Activated CD4-positive, alpha-beta memory T cell treated with anti-CD3 and anti-CD28 coated beads for 36 hours (primary cell): ENCODE data around the gene QRFP. TPM values are rescaled to one million over a fixed set of nuclear protein-coding genes. Genes with fewer than 3 reads are reported as not detected.

Experiments used
- CTCF ChIA-PET: fragments of 350-600 bp; sonication (Branson Sonifier 250); formaldehyde crosslinking; loops from one replicate; lab custom pipeline; 2021; ENCODE audit warnings: antibody characterized with exemption, inconsistent platforms; lab: Charles Lee
- POLR2A ChIA-PET: fragments of 350-600 bp; sonication (Branson Sonifier 250); formaldehyde crosslinking; loops from one replicate; lab custom pipeline; 2021; ENCODE audit warnings: antibody characterized with exemption; lab: Charles Lee
- DNase-seq: peaks from one replicate; pipeline ENCODE4 v3.0.0-alpha.2; 2020
- H3K27ac Mint-ChIP-seq: one replicate; pipeline ENCODE4 v1.8.0; 2021; ENCODE audit warnings: mixed read lengths
- H3K27me3 Mint-ChIP-seq: one replicate; pipeline ENCODE4 v1.8.0; 2021; ENCODE audit warnings: mixed read lengths
- H3K36me3 Mint-ChIP-seq: one replicate; pipeline ENCODE4 v1.8.0; 2021; ENCODE audit warnings: mixed read lengths
- H3K4me1 Mint-ChIP-seq: one replicate; pipeline ENCODE4 v1.8.0; 2021; ENCODE audit warnings: low read depth, mixed read lengths
- H3K4me3 Mint-ChIP-seq: one replicate; pipeline ENCODE4 v1.8.0; 2021; ENCODE audit warnings: mild to moderate bottlenecking, mixed read lengths
- H3K9me3 Mint-ChIP-seq: one replicate; pipeline ENCODE4 v1.8.0; 2021; ENCODE audit warnings: mixed read lengths
- intact Hi-C: fragments of 100-400 bp; cut with micrococcal nuclease; formaldehyde crosslinking; loops from one replicate; pipeline ENCODE4 v1.15.1; 2023
- total RNA-seq, 2 experiments: library from RNA; stranded (reverse); gene quantifications; one replicate each; pipeline ENCODE4 v1.2.3, GENCODE V29; 2021

Gene QRFP
- total RNA-seq, 2 experiments from 2014 or later: not detected

DNA sequence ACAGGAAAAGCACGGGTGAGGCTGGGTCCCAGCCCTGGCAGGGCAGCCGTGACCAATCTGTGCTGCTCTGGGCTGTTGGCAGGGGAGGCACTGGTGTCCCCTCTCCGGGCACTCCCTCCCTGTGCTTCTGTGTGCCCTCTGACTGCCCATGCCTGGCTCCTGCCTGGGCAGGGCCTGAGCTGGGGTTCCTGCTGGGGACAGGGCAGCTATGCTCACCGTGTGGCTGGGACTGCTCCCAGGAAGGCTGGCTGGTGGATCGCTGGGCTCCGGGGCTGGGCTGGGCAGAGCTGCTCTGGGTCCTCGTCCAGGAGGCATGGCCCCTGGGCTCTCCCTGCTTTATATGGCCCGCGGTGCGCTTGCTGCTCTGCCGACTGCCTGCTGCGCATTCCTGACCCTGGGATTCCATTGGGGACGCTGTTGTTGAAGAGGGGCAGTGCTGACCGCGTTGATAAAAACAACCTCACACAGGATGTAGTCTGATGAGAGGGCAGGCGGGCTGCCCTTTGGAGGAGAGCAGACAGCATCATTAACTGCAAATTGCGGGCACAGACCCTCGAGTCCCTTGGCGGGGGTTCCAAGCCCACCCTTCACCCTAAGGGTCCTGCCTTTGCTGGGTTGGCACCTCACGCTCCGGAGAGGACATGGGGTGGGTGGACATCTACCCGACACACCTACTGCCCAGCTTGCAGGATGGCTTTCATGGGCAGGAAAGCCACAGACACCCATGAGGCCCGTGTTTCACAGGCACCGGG is 955 bp downstream of the QRFP start:
- H3K4me3 Mint-ChIP-seq: no peak overlapping the region
- POLR2A ChIA-PET: no interaction called here
- H3K27me3 Mint-ChIP-seq: peaks cover 2% of the 10 kb centered on the region
- CTCF ChIA-PET: no interaction called here
- H3K36me3 Mint-ChIP-seq: no peaks in the 10 kb centered on the region
- H3K27ac Mint-ChIP-seq: no peak overlapping the region
- no peaks in the 10 kb centered on the region for H3K4me1 Mint-ChIP-seq
- intact Hi-C loops: no loop called here
- DNase-seq: no peak
- H3K9me3 Mint-ChIP-seq: no peaks in the 10 kb centered on the region

- Mint-ChIP-seq H3K27ac (no peak overlapping the region), H3K4me3 (no peak overlapping the region), H3K36me3 (no peaks in the 10 kb centered on the region), H3K9me3 (no peaks in the 10 kb centered on the region), H3K4me1 (no peaks in the 10 kb centered on the region), H3K27me3 (no peaks in the 10 kb centered on the region)
- intact Hi-C loops: no loop called here
- ChIA-PET CTCF (no interaction called here), POLR2A (no interaction called here)
- no peak for DNase-seq
These were observed 1.6 kb downstream of the QRFP start for GRCh38 chr9:130895038-130895437.

DNA sequence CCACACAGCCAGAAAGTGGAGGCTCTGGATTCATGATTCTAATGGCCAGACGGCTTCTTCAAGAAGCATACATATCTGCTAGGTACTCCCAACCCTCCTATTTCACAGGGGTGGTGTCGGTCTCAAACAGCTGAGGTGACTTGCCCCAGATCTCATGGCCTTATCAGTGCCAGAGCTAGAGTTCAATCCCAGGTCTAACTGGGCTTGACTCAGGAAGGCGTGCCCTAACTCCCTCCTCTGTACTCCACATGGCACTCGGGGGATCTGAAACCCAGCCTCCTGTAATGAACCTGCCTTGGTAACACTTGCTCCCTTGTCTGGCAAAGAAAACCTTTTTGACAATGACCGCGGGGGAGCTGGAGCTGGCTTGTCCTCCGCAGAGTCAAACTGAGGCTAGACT is 2.1 kb downstream of the QRFP start:
- no peaks in the 10 kb centered on the region for H3K36me3 Mint-ChIP-seq
- no peak overlapping the region for H3K4me3 Mint-ChIP-seq
- no peaks in the 10 kb centered on the region for H3K27me3 Mint-ChIP-seq
- DNase-seq: no peak
- no peaks in the 10 kb centered on the region for H3K9me3 Mint-ChIP-seq
- CTCF ChIA-PET: no interaction called here
- POLR2A ChIA-PET: no interaction called here
- H3K4me1 Mint-ChIP-seq: no peaks in the 10 kb centered on the region
- intact Hi-C loops: no loop called here
- no peak overlapping the region for H3K27ac Mint-ChIP-seq

- no peaks in the 10 kb centered on the region for H3K36me3 Mint-ChIP-seq
- CTCF ChIA-PET: no interaction called here
- no peaks in the 10 kb centered on the region for H3K27me3 Mint-ChIP-seq
- no peaks in the 10 kb centered on the region for H3K9me3 Mint-ChIP-seq
- H3K4me3 Mint-ChIP-seq: no peak overlapping the region
- intact Hi-C loops: no loop called here
- no peak for DNase-seq
- no peak overlapping the region for H3K27ac Mint-ChIP-seq
- POLR2A ChIA-PET: no interaction called here
- no peaks in the 10 kb centered on the region for H3K4me1 Mint-ChIP-seq
These were observed 3.1 kb downstream of the QRFP start for GRCh38 chr9:130893341-130894101.

DNA sequence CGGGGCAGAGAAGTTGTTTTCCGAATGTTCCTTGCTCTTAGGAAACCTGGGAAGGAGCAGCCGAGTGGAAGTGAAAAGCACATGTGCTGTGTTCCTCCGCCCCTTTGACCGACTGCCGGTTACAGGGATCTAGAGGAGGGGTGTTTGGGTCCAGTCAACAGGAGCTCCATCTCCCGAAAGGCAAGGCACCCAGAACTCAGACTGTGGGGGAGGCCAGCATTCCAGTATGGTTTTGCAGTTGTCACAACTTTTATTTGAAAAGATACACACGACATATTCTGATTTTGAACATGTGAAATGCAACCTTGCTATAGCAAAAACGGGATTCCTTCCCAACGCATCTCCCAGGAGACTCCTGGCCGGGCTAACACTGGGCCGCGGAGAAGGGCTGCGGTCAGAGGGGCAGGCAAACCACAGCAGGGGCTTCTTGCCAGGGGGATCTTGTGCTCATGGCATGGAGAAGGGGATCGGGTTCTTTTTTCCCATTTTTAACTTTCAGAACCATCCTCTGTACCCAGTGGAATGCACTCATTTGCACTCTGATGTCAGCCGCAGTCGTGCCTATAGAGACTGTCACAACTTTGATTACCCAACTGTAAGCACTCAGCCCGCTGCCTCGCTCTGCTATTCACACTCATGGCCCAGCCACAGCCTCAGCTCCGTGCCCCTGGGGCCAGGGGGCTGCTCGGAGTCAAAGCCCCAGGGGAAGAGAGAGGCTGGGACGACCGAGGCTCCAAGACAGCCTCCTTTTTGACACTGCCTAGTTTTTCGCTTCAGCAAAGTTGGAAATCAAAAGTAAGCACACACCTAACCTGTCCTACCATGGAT is 3.9 kb downstream of the QRFP start:
- no peaks in the 10 kb centered on the region for H3K36me3 Mint-ChIP-seq
- H3K9me3 Mint-ChIP-seq: no peaks in the 10 kb centered on the region
- H3K4me3 Mint-ChIP-seq: no peak overlapping the region
- ChIA-PET CTCF (no interaction called here), POLR2A (no interaction called here)
- no peak overlapping the region for H3K27ac Mint-ChIP-seq
- no peaks in the 10 kb centered on the region for H3K27me3 Mint-ChIP-seq
- H3K4me1 Mint-ChIP-seq: no peaks in the 10 kb centered on the region
- DNase-seq: no peak
- intact Hi-C loops: no loop called here

- intact Hi-C loops: no loop called here
- Mint-ChIP-seq H3K36me3 (no peaks in the 10 kb centered on the region), H3K4me3 (no peak overlapping the region)
These were observed 4.7 kb downstream of the QRFP start for GRCh38 chr9:130891688-130892476.

GRCh38 chr9:130890870-130891687 is 5.5 kb downstream of the QRFP start:
- Mint-ChIP-seq H3K27me3 (no peaks in the 10 kb centered on the region), H3K4me1 (no peaks in the 10 kb centered on the region), H3K36me3 (no peaks in the 10 kb centered on the region), H3K4me3 (no peak overlapping the region), H3K9me3 (no peaks in the 10 kb centered on the region), H3K27ac (no peak overlapping the region)
- ChIA-PET POLR2A (no interaction called here), CTCF (interaction anchor here (1.4 kb wide), 1 partner anchor 22 kb away, joined by 5 read pairs; no protein-coding TSS in a partner anchor)
- intact Hi-C loops: no loop called here
- no peak for DNase-seq

More at GRCh38 chr9:130891688-130892476, 4.7 kb downstream of the QRFP start:
- Mint-ChIP-seq H3K27ac (no peak overlapping the region), H3K9me3 (no peaks in the 10 kb centered on the region), H3K4me1 (no peaks in the 10 kb centered on the region), H3K27me3 (no peaks in the 10 kb centered on the region)
- ChIA-PET CTCF (no interaction called here), POLR2A (no interaction called here)
- DNase-seq: no peak

DNA sequence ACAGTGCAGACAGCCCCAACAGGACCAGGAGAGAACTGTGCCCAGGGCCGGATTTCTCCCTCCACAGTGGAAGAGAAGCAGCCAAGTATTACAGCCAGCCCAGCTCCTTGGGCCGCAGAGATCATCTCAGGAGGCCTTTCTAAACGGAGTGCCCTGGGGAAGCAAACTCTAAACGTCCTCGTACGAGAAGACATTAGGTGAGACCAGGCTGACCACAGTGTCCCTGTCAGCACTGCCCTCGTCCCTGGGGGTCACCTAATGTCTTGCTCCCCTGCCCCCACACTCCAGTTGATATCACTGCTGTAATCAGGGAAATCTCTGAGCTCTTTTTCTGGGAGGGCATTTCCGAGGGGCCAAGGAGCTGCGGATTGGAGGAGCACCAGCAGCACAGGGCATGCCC is 6.5 kb downstream of the QRFP start:
- intact Hi-C loops: no loop called here
- Mint-ChIP-seq H3K4me1 (no peaks in the 10 kb centered on the region), H3K36me3 (no peaks in the 10 kb centered on the region), H3K27me3 (no peaks in the 10 kb centered on the region), H3K4me3 (no peak overlapping the region), H3K9me3 (no peaks in the 10 kb centered on the region), H3K27ac (no peak overlapping the region)
- no peak for DNase-seq
- ChIA-PET POLR2A (no interaction called here), CTCF (interaction anchor here (1.4 kb wide), 1 partner anchor 21 kb away, joined by 5 read pairs; no protein-coding TSS in a partner anchor)

DNA sequence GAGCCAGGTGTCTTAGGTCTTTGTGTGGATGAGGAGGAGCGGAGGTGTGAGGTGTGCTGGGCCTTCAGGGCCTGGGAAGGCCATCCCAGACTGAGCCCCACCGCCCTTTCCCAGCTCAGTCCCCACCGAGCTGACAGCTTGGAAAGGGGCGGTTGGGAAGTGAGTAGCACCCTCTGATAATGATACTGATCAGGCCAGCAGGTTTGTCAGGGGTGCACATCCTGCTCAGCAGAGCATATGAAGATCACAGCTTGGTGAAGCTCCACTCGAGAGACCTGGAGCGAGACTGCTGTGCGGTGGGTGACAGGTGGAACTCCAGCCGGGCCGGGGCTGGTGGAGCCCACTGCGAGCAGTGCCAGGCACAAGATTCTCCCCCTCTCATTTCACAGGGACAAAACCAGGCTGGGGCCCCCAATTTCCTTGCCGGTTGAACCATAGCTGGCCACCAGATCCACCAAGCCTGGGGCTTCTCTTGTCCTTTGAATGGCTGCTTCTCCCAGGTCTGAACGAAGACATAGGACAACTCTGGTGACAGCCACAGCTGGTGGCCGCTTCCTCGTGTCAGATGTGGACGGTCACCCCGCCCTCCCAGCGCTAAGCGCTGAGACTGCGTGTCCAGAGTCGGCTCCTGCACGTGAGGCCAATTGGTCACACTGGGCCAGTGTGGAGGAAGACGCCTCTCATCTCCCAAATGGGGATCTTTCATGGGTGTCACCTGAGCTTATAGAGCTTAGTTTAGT is 8.3 kb downstream of the QRFP start:
- H3K9me3 Mint-ChIP-seq: no peaks in the 10 kb centered on the region
- POLR2A ChIA-PET: no interaction called here
- intact Hi-C loops: no loop called here
- H3K4me3 Mint-ChIP-seq: no peak overlapping the region
- CTCF ChIA-PET: interaction anchor here (0.6 kb wide), 1 partner anchor 455 kb away, joined by 3 read pairs; no protein-coding TSS in a partner anchor
- H3K4me1 Mint-ChIP-seq: no peaks in the 10 kb centered on the region
- no peak overlapping the region for H3K27ac Mint-ChIP-seq
- no peaks in the 10 kb centered on the region for H3K27me3 Mint-ChIP-seq
- H3K36me3 Mint-ChIP-seq: peaks cover 2% of the 10 kb centered on the region
- no peak for DNase-seq

DNA sequence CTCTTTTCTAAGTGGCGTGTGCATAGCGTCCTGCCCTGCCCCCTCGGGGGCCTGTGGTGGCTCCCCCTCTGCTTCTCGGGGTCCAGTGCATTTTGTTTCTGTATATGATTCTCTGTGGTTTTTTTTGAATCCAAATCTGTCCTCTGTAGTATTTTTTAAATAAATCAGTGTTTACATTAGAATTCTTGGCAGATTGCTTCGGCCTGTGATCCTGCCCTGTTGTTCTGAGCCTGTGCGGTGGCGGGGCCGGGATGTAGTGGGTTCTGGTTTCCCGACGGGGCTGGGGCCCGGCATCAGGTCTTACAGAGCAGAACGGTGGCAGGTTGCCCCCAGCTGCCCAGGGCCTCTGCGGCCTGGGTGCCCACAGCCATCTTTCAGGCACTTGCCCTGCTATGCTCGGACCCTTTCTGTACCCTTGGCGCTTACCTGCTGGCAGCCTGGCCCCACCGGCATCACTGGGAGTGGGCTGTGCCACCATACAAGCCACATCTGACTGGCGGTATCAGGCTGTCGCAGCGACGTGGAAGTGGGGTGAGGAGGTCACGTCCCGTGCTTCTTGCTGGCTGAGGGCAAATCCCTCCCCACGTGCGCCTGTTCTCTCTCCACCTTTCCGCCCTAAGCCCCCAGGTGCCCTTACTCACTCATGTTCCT is 9.0 kb downstream of the QRFP start:
- CTCF ChIA-PET: no interaction called here
- H3K27me3 Mint-ChIP-seq: no peaks in the 10 kb centered on the region
- H3K9me3 Mint-ChIP-seq: no peaks in the 10 kb centered on the region
- intact Hi-C loops: no loop called here
- DNase-seq: no peak
- POLR2A ChIA-PET: no interaction called here
- H3K27ac Mint-ChIP-seq: no peak overlapping the region
- no peaks in the 10 kb centered on the region for H3K4me1 Mint-ChIP-seq
- peaks cover 2% of the 10 kb centered on the region for H3K36me3 Mint-ChIP-seq
- no peak overlapping the region for H3K4me3 Mint-ChIP-seq
